ENCODE data around the gene SLC39A11.

GRCh38 chr17:72832306-72832705 lies 260.2 kb downstream of the SLC39A11 start:
- TF ChIP-seq CTCF (conservative IDR thresholded peaks at IDR 0.05 in 1 of 2, IDR thresholded peaks at IDR 0.05 in 1 of 2; ENCODE audit: extremely low read depth in 1 of 2, insufficient read depth in 1 of 2, low read depth in 1 of 2, low read length in 2 of 2) (no peak), EZH2 (IDR thresholded peaks at IDR 0.05; ENCODE audit: borderline replicate concordance, low read length) (no peak)
